GM23248 (cell line): ENCODE measurements around the gene EEF1AKMT4. TPM values are rescaled to one million over a fixed set of nuclear protein-coding genes. Genes with fewer than 3 reads are reported as not detected.

ENCODE experiments used
- DNase-seq: peaks from one replicate; pipeline ENCODE4 v3.0.0-alpha.2; 2015
- H2AFZ ChIP-seq: fragments of 200-600 bp; sonication (generic); 2 replicates; pipeline ENCODE4 v1.6.1; 2016; ENCODE audit warnings: antibody characterized with exemption
- H3F3A ChIP-seq: fragments of 200-600 bp; sonication (generic); 2 replicates; pipeline ENCODE4 v1.6.1; 2016; ENCODE audit warnings: mild to moderate bottlenecking, antibody characterized with exemption, mixed run types; ENCODE audit not compliant: insufficient read depth
- H3K27ac ChIP-seq: fragments of 200-600 bp; sonication (generic); 2 replicates; pipeline ENCODE4 v1.5.1; 2016; ENCODE audit warnings: mild to moderate bottlenecking
- H3K27me3 ChIP-seq: fragments of 200-600 bp; sonication (generic); replicated peaks from 2 replicates; pipeline ENCODE4 v1.6.1; 2016; ENCODE audit warnings: mild to moderate bottlenecking; ENCODE audit not compliant: insufficient read depth
- H3K36me3 ChIP-seq: fragments of 200-600 bp; sonication (generic); 2 replicates; pipeline ENCODE4 v1.6.1; 2016; ENCODE audit warnings: low read depth, mild to moderate bottlenecking
- H3K4me1 ChIP-seq: fragments of 200-600 bp; sonication (generic); 2 replicates; pipeline ENCODE4 v1.6.1; 2016; ENCODE audit warnings: mild to moderate bottlenecking; ENCODE audit not compliant: insufficient read depth
- H3K4me2 ChIP-seq: fragments of 200-600 bp; sonication (generic); one replicate; pipeline ENCODE4 v1.6.1; 2016; ENCODE audit warnings: mild to moderate bottlenecking; ENCODE audit not compliant: unreplicated experiment
- H3K4me3 ChIP-seq: fragments of 200-600 bp; sonication (generic); 2 replicates; pipeline ENCODE4 v1.5.1; 2016; ENCODE audit warnings: mild to moderate bottlenecking
- H3K79me2 ChIP-seq: fragments of 200-600 bp; sonication (generic); 2 replicates; pipeline ENCODE4 v1.6.1; 2016; ENCODE audit warnings: mild to moderate bottlenecking; ENCODE audit not compliant: insufficient read depth
- H3K9ac ChIP-seq: fragments of 200-600 bp; sonication (generic); 2 replicates; pipeline ENCODE4 v1.6.1; 2016; ENCODE audit warnings: mild to moderate bottlenecking
- H3K9me2 ChIP-seq: fragments of 200-600 bp; sonication (generic); 2 replicates; pipeline ENCODE4 v1.6.1; 2016; ENCODE audit warnings: mixed run types, mild to moderate bottlenecking, moderate library complexity; ENCODE audit not compliant: insufficient read depth
- H3K9me3 ChIP-seq: fragments of 200-600 bp; sonication (generic); one replicate; pipeline ENCODE4 v1.6.1; 2017; ENCODE audit warnings: low read depth
- H4K20me1 ChIP-seq: fragments of 200-600 bp; sonication (generic); 2 replicates; pipeline ENCODE4 v1.6.0; 2016; ENCODE audit not compliant: insufficient read depth
- EZH2 ChIP-seq: fragments of 200-600 bp; sonication (generic); IDR thresholded peaks from 2 replicates; pipeline ENCODE4 v1.6.1; 2018; ENCODE audit warnings: antibody characterized with exemption, mild to moderate bottlenecking; ENCODE audit not compliant: insufficient read depth, poor library complexity, severe bottlenecking
- EZH2phosphoT487 ChIP-seq: fragments of 200-600 bp; sonication (generic); IDR thresholded peaks from 2 replicates; pipeline ENCODE4 v1.6.1; 2018; ENCODE audit warnings: antibody characterized with exemption, moderate library complexity, mild to moderate bottlenecking, low read depth; ENCODE audit not compliant: insufficient read depth
- WGBS, 2 experiments: methylation state at CpG; one replicate each; pipeline ENCODE4 v1.1.6; 2015 to 2017; ENCODE audit warnings: low lambda C conversion rate in 2 of 2, low coverage in 1 of 2; ENCODE audit errors: missing lambda C conversion rate in 2 of 2; 5-methylcytosine and 5-hydroxymethylcytosine counted together
- in situ Hi-C: fragments of 300-500 bp; cut with MboI; formaldehyde crosslinking; loops from 2 replicates; pipeline ENCODE4 v1.15.0; 2020
- polyA plus RNA-seq: library from polyadenylated mRNA; unstranded; fragments of >200 nt; fragmentation: Nextera tagmentation; extraction: Ambion mirVana; gene quantifications from 2 replicates; pipeline ENCODE4 v1.2.1, GENCODE V29; 2016
- total RNA-seq: library from RNA; depleted of rRNA; stranded (reverse); fragments of >200 nt; shearing (Covaris generic); gene quantifications from 2 replicates; pipeline ENCODE4 v1.2.3, GENCODE V29; 2014

EEF1AKMT4 gene
- total and polyA plus RNA-seq, 2 experiments from 2014 or later, result 5.3 to 7.2 TPM

DNA sequence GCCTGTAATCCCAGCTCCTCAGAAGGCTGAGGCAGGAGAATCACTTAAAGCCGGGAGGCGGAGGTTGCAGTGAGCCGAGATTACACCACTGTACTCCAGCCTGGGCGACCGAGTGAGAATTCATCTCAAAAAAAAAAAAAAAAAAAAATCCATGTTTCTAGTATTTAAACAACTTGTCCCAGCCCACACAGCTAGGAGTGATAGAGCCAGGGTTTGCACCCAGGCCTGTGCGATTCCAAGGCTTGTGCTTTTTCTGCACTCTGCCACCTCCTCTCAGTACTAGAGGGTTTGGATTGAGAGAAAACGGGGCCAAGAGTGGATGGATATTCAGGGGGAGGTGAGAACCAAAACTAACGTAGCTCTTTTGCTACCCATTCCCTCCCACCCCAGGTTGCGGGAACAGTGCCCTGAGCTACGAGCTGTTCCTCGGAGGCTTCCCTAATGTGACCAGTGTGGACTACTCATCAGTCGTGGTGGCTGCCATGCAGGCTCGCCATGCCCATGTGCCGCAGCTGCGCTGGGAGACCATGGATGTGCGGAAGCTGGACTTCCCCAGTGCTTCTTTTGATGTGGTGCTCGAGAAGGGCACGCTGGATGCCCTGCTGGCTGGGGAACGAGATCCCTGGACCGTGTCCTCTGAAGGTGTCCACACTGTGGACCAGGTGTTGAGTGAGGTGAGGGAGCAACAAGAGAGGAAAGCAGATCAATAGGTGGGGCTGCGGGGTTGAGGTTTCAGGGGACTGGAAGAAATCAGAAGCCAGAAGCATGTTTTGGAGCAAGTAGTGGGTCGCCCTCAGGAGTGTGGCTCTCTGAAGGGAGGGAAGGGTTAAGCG lies 7.8 kb downstream of the EEF1AKMT4 start:
- Histone ChIP-seq H3F3A (peaks cover 6% of the 10 kb centered on the region; the same call in 1 of the 2 replicates), H4K20me1 (no peaks in the 10 kb centered on the region), H3K27me3 (no peaks in the 10 kb centered on the region), H3K9me3 (no peaks in the 10 kb centered on the region), H3K9me2 (no peaks in the 10 kb centered on the region), H2AFZ (no peak overlapping the region), H3K4me1 (0 out of 2 replicates have a peak, but pooled peaks cover 2% of the 10 kb centered on the region), H3K79me2 (no peaks in the 10 kb centered on the region), H3K9ac (no peak overlapping the region), H3K4me2 (no peak overlapping the region), H3K36me3 (no peaks in the 10 kb centered on the region), H3K4me3 (no peak overlapping the region), H3K27ac (no peak overlapping the region)
- in situ Hi-C loops, result loop anchor here (10.0 kb wide), 1 partner anchor 362 kb away; no protein-coding TSS in a partner anchor
- 85 to 88% methylated on average over 23 of the region's 23 CpGs for WGBS, 2 experiments
- no peak for DNase-seq
- no peak for TF ChIP-seq EZH2phosphoT487
- no peak for TF ChIP-seq EZH2

GRCh38 chr3:184258926-184259325 lies 9.5 kb downstream of the EEF1AKMT4 start:
- in situ Hi-C loops, result loop anchor here (10.0 kb wide), 1 partner anchor 364 kb away; no protein-coding TSS in a partner anchor

DNA sequence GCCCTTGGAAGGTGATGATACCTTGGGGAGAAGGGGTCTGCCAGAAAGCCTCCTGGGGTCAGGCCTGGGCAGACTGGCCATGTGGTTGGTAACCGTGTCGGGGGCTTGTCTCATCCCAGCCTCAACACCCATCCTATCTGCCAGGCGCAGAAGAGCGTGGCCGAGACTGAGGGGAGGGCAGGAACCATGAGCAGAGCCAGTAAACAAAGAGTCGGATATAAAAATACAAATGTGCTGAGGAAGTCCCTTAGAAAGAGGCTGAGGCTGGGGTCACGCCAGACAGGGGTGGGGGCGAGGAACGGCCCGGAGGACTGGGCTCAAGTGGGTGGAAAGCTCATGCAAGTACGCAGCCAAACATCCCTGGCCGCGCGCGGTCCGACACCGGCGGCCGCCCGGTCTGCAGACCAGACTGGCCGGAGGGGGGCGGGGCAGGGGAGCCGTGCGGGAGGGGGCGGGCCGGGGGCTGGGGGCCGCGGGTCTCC lies 10.0 kb downstream of the EEF1AKMT4 start:
- Histone ChIP-seq H3K27me3 (0 out of 2 replicates have a peak, but pooled peaks cover 4% of the 10 kb centered on the region), H3K27ac (no peak overlapping the region), H3K4me3 (no peak overlapping the region), H3K9me3 (no peaks in the 10 kb centered on the region), H2AFZ (no peak overlapping the region), H3K36me3 (no peaks in the 10 kb centered on the region), H3K9me2 (no peaks in the 10 kb centered on the region), H3K9ac (no peak overlapping the region), H3K4me2 (no peak overlapping the region), H3F3A (peaks cover 6% of the 10 kb centered on the region; the same call in 1 of the 2 replicates), H4K20me1 (no peaks in the 10 kb centered on the region), H3K79me2 (no peaks in the 10 kb centered on the region), H3K4me1 (0 out of 2 replicates have a peak, but pooled peaks cover 2% of the 10 kb centered on the region)
- WGBS, 2 experiments, result 35% methylated on average over 12 to 20 of the region's 28 CpGs
- in situ Hi-C loops, result loop anchor here (10.0 kb wide), 1 partner anchor 365 kb away; no protein-coding TSS in a partner anchor
- no peak for TF ChIP-seq EZH2phosphoT487
- TF ChIP-seq EZH2, result no peak
- no peak for DNase-seq

More at GRCh38 chr3:184258926-184259325, 9.5 kb downstream of the EEF1AKMT4 start:
- Histone ChIP-seq H3K36me3 (no peaks in the 10 kb centered on the region), H3K27me3 (0 out of 2 replicates have a peak, but pooled peaks cover 4% of the 10 kb centered on the region), H3K9ac (no peak overlapping the region), H3K9me2 (no peaks in the 10 kb centered on the region), H3K4me2 (no peak overlapping the region), H3K4me1 (0 out of 2 replicates have a peak, but pooled peaks cover 2% of the 10 kb centered on the region), H3F3A (peaks cover 6% of the 10 kb centered on the region; the same call in 1 of the 2 replicates), H4K20me1 (no peaks in the 10 kb centered on the region), H3K9me3 (no peaks in the 10 kb centered on the region), H2AFZ (no peak overlapping the region), H3K79me2 (no peaks in the 10 kb centered on the region), H3K27ac (no peak overlapping the region), H3K4me3 (no peak overlapping the region)
- TF ChIP-seq EZH2phosphoT487, result no peak
- TF ChIP-seq EZH2, result no peak
- DNase-seq, result no peak
- 84 to 92% methylated on average over 5 of the region's 5 CpGs for WGBS, 2 experiments

GRCh38 chr3:184259878-184260723 lies 10.6 kb downstream of the EEF1AKMT4 start:
- H3K79me2 ChIP-seq, result no peaks in the 10 kb centered on the region
- H3K4me2 ChIP-seq, result peak overlapping the region; percentile 90
- in situ Hi-C loops, result loop anchor here (10.0 kb wide), 1 partner anchor 365 kb away; no protein-coding TSS in a partner anchor
- no peaks in the 10 kb centered on the region for H3K36me3 ChIP-seq
- H3K27me3 ChIP-seq, result 0 out of 2 replicates have a peak, but pooled peaks cover 4% of the 10 kb centered on the region
- peak overlapping the region; percentile 72 for H3K4me3 ChIP-seq
- WGBS, 2 experiments, result 3 to 7% methylated on average over 38 to 41 of the region's 91 CpGs
- H2AFZ ChIP-seq, result peak overlapping the region; percentile 75; the same call in 1 of the 2 replicates
- no peaks in the 10 kb centered on the region for H4K20me1 ChIP-seq
- TF ChIP-seq EZH2phosphoT487, result no peak
- TF ChIP-seq EZH2, result no peak
- H3K27ac ChIP-seq, result no peak overlapping the region
- H3K9ac ChIP-seq, result no peak overlapping the region
- H3K9me2 ChIP-seq, result no peaks in the 10 kb centered on the region
- H3F3A ChIP-seq, result peaks cover 6% of the 10 kb centered on the region; the same call in 1 of the 2 replicates
- H3K4me1 ChIP-seq, result 0 out of 2 replicates have a peak, but pooled peaks cover 2% of the 10 kb centered on the region
- peak; percentile 68 for DNase-seq
- H3K9me3 ChIP-seq, result no peaks in the 10 kb centered on the region
